AG04449 (cell line): ENCODE results near the gene SLC25A47.
"Not testable (repeated sequence)": the region's sequence is repeated elsewhere in the genome, so short reads cannot be mapped to it uniquely, and the experiment has no call there.

Experiments used
- CTCF ChIA-PET: fragments of 350-600 bp; formaldehyde crosslinking; extraction: SDS; loops from one replicate; lab custom pipeline; 2021; ENCODE audit warnings: antibody characterized with exemption; lab: Yijun Ruan, JAX
- POLR2A ChIA-PET: fragments of 400-600, 350-600 bp; formaldehyde crosslinking; extraction: SDS; loops from one replicate; lab custom pipeline; 2020; ENCODE audit warnings: antibody characterized with exemption, inconsistent platforms; lab: Yijun Ruan, JAX
- DNase-seq: peaks from one replicate; pipeline ENCODE4 v3.0.0-alpha.2; 2010; ENCODE audit warnings: low read depth, low spot score
- H3K4me3 ChIP-seq: 2 replicates; pipeline ENCODE4 v1.5.1; 2011; ENCODE audit warnings: low read depth, mild to moderate bottlenecking, control low read depth, low read length
- CTCF ChIP-seq: IDR thresholded peaks from one replicate; pipeline ENCODE4 v1.5.1; 2011; ENCODE audit warnings: mild to moderate bottlenecking, moderate library complexity, low read length, control low read depth, inconsistent platforms; ENCODE audit not compliant: insufficient read depth; ENCODE audit errors: missing control alignments

Gene SLC25A47

DNA sequence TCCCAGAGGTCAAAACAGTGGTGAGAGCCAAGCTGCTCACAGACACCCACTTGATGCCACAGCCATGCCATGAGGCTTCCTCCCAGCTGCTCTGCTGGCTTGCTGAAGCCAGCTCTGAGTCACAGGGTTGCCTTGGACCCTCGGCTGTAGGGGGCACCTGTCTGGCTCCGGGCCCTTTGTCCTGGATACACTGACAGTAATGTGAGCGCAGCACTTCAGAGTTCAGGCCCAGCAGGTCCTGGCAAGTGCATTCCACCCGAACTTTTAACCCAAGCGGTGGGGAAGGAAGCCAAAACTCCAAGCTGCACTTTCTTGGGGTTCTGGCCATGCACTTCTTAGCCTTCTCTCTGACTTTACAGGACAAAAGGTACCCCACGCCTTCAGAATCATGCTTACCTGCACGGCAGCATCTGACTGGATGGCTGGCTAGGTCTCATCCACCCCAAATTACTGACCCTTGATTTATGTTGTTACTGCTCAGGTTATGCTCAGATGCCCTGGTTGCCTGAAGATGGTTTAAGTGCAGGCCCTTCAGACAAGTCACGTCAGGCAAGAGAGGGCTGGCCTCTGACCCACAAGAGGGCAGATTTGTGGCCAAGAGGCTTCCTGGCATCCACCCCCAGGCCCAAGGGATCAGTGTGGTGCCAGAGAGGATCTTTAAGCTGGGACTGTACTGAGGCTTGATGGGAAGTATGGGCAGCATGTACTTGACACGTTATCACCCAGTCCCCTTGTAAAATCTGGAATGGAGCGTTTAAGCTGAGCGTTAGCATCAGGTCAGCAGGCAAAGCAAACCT, 41.7 kb upstream of the SLC25A47 start:
- CTCF ChIA-PET: interaction anchor here (1.6 to 8.5 kb wide), 3 partner anchors 17 to 34 kb away, joined by 4 to 141 read pairs (median 37); no protein-coding TSS in a partner anchor
- POLR2A ChIA-PET: no interaction called here
- TF ChIP-seq CTCF: no peak

DNA sequence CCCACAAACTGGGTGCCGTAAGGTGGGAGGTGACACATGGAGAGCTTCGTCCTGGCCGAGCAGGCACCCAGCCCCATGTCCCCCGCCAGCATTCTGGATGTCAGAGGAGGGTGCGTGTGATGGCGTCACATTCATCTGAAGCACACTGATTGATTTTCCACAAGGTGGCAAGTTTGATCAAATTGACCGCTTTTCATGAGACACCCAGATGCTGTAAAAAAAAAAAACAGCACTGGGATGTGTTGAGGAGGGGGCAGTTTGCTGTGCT, 41.1 kb upstream of the SLC25A47 start:
- POLR2A ChIA-PET: no interaction called here
- no peak for TF ChIP-seq CTCF
- CTCF ChIA-PET: interaction anchor here (1.6 to 8.5 kb wide), 4 partner anchors 9 to 35 kb away, joined by 4 to 141 read pairs (median 41); no protein-coding TSS in a partner anchor
- H3K4me3 ChIP-seq: no peak overlapping the region
- no peak for DNase-seq

More for the DNA sequence above, 41.7 kb upstream of the SLC25A47 start:
- no peak for DNase-seq
- no peak overlapping the region for H3K4me3 ChIP-seq

GRCh38 chr14:100282766-100283419, 40.2 kb upstream of the SLC25A47 start:
- ChIA-PET CTCF (interaction anchor here (1.1 to 8.5 kb wide), 6 partner anchors 10 to 41 kb away, joined by 3 to 141 read pairs (median 32); no protein-coding TSS in a partner anchor), POLR2A (no interaction called here)
- DNase-seq: no peak
- no peak for TF ChIP-seq CTCF
- H3K4me3 ChIP-seq: no peak overlapping the region

DNA sequence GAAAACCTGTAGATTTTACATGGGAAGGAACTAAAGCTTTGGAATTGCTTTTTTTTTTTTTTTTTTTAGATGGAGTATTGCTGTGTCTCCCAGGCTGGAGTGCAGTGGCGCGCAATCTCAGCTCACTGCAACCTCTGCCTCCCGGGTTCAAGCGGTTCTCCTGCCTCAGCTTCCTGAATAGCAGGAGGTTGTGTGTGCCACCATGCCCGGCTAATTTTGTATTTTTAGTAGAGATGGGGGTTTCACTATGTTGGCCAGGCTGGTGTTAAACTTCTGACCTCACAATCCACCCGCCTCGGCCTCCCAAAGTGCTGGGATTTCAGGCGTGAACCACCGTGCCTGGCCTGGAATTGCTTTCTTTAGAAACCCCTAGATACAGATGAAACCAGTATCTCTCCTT, 39.7 kb upstream of the SLC25A47 start:
- CTCF ChIA-PET: interaction anchor here (1.1 to 8.5 kb wide), 6 partner anchors 10 to 42 kb away, joined by 3 to 141 read pairs (median 32); no protein-coding TSS in a partner anchor
- DNase-seq, H3K4me3 ChIP-seq, POLR2A ChIA-PET: not testable (repeated sequence)

DNA sequence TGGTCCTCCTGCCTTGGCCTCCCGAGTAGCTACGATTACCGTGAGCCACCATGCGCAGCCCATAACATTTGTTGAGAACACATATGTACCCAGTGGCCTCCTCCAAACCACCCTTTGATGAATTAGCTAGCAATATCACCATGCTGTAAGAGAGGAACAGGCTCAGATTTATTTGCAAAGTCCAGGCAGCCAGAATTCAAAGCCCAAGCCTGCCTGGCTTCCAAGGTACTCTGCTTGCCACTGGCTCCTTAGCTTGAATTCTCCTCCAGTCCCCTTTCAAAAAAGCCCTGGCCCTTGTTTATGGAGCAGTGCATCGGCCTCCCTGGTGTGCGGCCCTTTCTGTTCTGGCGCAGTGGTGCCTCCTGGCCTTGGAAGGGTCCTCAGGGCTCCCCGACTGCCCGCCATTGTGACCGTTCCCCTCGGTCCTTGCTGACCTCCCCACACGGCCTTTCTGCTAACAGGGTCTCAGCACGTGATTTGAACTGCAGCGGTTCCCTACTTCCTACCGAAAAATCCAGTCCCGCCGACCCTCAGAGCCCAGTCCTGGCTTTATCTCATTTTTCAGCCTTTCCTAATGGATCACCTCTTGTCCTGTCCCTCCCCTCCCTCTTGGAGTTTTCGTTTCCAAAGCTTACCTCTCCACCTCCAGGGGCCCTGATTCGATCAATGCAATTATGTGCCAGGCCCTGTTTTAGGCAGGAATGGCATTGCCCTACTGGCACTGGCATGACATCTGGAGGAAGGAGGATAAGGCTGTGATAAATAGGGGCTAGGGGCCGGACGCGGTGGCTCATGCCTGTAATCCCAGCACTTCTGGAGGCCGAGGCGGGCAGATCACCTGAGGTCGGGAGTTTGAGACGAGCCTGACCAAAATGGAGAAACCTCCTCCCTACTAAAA, 38.9 kb upstream of the SLC25A47 start:
- H3K4me3 ChIP-seq: no peak overlapping the region
- POLR2A ChIA-PET: no interaction called here
- no peak for DNase-seq
- CTCF ChIA-PET: interaction anchor here (1.2 to 8.5 kb wide), 8 partner anchors 11 to 63 kb away, joined by 3 to 141 read pairs (median 23); no protein-coding TSS in a partner anchor
- no peak for TF ChIP-seq CTCF
